Glutamatergic neuron (in vitro differentiated cells): ENCODE results near the gene EXOC4. TPM values are rescaled to one million over a fixed set of nuclear protein-coding genes. Genes with fewer than 3 reads are reported as not detected.

Source experiments
- DNase-seq: peaks from one replicate; pipeline ENCODE4 v3.0.0; 2022
- H3K27ac Mint-ChIP-seq: one replicate; pipeline ENCODE4 v1.8.0; 2020; ENCODE audit warnings: mild to moderate bottlenecking, mixed read lengths, inconsistent platforms; ENCODE audit not compliant: unreplicated experiment
- H3K27me3 Mint-ChIP-seq: one replicate; pipeline ENCODE4 v1.8.0; 2020; ENCODE audit warnings: mild to moderate bottlenecking, moderate library complexity, mixed read lengths, inconsistent platforms; ENCODE audit not compliant: unreplicated experiment
- H3K36me3 Mint-ChIP-seq: one replicate; pipeline ENCODE4 v1.8.0; 2020; ENCODE audit warnings: mild to moderate bottlenecking, mixed read lengths, inconsistent platforms; ENCODE audit not compliant: unreplicated experiment
- H3K4me1 Mint-ChIP-seq: one replicate; pipeline ENCODE4 v1.8.0; 2020; ENCODE audit warnings: mild to moderate bottlenecking, low read depth, mixed read lengths, inconsistent platforms; ENCODE audit not compliant: unreplicated experiment
- H3K4me3 Mint-ChIP-seq: one replicate; pipeline ENCODE4 v1.8.0; 2020; ENCODE audit warnings: mild to moderate bottlenecking, mixed read lengths, inconsistent platforms; ENCODE audit not compliant: unreplicated experiment
- H3K9me3 Mint-ChIP-seq: one replicate; pipeline ENCODE4 v1.8.0; 2020; ENCODE audit warnings: mild to moderate bottlenecking, moderate library complexity, mixed read lengths, inconsistent platforms; ENCODE audit not compliant: unreplicated experiment
- total RNA-seq: library from RNA; stranded (reverse); fragmentation: NEBNext Ultra II Directional; extraction: Animal tissue kit (Norgen Biotek cat#: 25700); gene quantifications from one replicate; pipeline ENCODE4 v1.2.1, GENCODE V29; 2021; ENCODE audit not compliant: unreplicated experiment
- TF ChIP-seq, protein P1 (sequence below): fragments of 200-600 bp; sonication (generic); IDR thresholded peaks from one replicate; pipeline ENCODE4 v1.5.0; 2021; ENCODE audit not compliant: partially characterized antibody, unreplicated experiment

The EXOC4 gene
- total RNA-seq, 1 donor from 2014 or later = 73.8 TPM

DNA sequence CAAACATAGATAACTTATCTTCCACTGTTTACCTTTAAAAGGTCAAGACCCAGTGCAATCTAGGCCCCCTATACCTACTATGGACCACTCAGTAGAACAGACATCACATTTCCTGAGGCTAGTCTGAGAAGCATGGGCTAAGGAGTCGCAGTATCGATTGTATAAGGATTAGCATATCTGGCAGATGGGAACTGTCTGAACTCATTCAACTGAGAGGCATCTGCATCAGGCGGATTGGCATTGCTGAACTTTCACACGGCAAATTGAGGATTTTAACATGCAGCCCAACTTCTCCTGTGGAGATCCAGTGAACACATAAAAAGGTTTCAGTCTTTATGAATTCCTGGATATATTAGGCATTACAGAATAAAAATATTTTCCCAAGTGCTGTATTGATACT lies 785.1 kb downstream of the EXOC4 start:
- H3K9me3 Mint-ChIP-seq = peaks cover 3% of the 10 kb centered on the region
- H3K4me1 Mint-ChIP-seq = peaks cover 7% of the 10 kb centered on the region
- no peaks in the 10 kb centered on the region for H3K27me3 Mint-ChIP-seq
- H3K4me3 Mint-ChIP-seq = no peak overlapping the region
- no peaks in the 10 kb centered on the region for H3K36me3 Mint-ChIP-seq
- TF ChIP-seq, protein P1, sequence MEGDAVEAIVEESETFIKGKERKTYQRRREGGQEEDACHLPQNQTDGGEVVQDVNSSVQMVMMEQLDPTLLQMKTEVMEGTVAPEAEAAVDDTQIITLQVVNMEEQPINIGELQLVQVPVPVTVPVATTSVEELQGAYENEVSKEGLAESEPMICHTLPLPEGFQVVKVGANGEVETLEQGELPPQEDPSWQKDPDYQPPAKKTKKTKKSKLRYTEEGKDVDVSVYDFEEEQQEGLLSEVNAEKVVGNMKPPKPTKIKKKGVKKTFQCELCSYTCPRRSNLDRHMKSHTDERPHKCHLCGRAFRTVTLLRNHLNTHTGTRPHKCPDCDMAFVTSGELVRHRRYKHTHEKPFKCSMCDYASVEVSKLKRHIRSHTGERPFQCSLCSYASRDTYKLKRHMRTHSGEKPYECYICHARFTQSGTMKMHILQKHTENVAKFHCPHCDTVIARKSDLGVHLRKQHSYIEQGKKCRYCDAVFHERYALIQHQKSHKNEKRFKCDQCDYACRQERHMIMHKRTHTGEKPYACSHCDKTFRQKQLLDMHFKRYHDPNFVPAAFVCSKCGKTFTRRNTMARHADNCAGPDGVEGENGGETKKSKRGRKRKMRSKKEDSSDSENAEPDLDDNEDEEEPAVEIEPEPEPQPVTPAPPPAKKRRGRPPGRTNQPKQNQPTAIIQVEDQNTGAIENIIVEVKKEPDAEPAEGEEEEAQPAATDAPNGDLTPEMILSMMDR = no peak
- H3K27ac Mint-ChIP-seq = no peak overlapping the region
- no peak for DNase-seq

DNA sequence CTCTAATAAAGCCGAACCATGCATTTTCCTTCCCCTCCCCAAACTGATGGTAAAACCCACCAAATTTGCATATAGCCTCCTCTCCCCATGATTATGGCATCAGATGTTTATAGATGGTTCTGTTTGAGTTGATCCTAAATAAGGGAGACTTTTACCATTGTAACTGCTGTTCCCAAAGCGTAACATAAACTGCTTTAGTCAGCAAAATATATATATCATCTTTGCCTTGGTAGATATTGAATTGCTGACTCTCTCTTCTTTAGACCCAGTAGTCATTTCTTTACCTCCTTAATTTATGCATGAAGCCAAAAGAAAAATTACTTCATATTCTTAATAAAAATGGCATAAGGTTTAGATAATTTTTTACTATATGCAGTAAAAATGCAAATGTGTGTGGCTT lies 788.1 kb downstream of the EXOC4 start:
- no peaks in the 10 kb centered on the region for H3K9me3 Mint-ChIP-seq
- H3K36me3 Mint-ChIP-seq = no peaks in the 10 kb centered on the region
- no peak for DNase-seq
- no peak overlapping the region for H3K27ac Mint-ChIP-seq
- H3K27me3 Mint-ChIP-seq = no peaks in the 10 kb centered on the region
- H3K4me1 Mint-ChIP-seq = peaks cover 7% of the 10 kb centered on the region
- no peak overlapping the region for H3K4me3 Mint-ChIP-seq
- TF ChIP-seq, protein P1 = no peak

DNA sequence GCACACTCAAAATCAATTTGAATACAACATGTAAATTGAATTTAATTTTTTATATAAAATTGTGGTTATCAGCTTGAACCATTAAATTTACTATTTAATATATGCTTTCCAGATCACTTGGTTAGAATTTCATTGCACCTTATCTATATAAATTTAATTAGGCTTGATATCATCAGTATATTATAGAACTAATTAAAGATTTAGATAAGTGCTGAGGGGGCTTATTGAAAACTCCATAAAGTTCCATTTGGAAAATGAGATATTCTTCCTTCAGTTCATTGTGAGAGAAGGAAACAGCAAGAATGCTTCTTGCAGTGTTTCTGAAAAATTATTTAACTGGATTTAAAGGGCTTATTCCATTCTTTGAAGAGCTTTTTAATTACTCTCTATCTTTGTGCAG lies 788.6 kb downstream of the EXOC4 start:
- Mint-ChIP-seq H3K36me3 (no peaks in the 10 kb centered on the region), H3K9me3 (no peaks in the 10 kb centered on the region), H3K4me1 (peaks cover 7% of the 10 kb centered on the region), H3K27ac (no peak overlapping the region), H3K4me3 (no peak overlapping the region), H3K27me3 (no peaks in the 10 kb centered on the region)
- no peak for DNase-seq
- TF ChIP-seq, protein P1 = no peak

DNA sequence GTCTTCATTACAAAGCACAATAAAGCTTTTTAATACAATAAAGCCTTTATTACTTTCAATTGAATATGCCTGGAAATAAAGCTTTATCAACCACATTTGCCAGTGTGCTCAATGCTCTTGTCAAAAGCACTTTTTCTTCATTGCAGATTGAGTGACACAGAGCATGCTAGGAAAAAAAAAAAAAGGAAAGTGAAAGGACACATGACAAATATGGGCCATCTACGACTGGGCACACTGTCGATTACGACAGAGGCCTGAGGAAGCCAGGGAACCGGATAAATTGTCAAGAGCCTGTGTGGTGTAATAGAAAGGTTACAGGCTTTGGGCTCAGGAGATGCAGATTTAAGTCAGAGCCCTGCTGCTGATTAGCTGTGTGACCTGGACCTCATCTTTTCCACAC lies 789.4 kb downstream of the EXOC4 start:
- Mint-ChIP-seq H3K4me1 (peaks cover 7% of the 10 kb centered on the region), H3K36me3 (peaks cover under 1% of the 10 kb centered on the region), H3K27me3 (no peaks in the 10 kb centered on the region), H3K27ac (no peak overlapping the region), H3K4me3 (no peak overlapping the region), H3K9me3 (no peaks in the 10 kb centered on the region)
- TF ChIP-seq, protein P1 = no peak
- no peak for DNase-seq

DNA sequence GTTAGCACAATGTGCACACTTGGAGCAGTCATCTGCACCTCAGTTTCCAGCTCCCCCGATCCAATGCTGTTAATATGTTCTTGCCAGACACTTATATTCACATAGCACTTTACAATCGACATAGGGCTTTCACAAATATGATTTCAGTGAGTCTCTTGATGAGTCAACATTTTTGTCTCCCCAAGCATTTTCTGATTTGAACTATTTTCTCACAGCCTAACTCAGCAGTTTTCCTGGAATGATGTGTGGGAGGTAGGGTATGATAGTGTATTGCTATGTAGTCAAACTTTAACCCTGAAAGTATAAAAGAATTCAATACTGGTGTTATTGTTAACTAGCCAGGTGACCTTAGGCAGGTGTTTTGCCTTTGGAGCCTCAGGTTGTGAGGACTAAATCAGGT lies 791.8 kb downstream of the EXOC4 start:
- TF ChIP-seq, protein P1 = no peak
- H3K27ac Mint-ChIP-seq = no peak overlapping the region

More for the DNA sequence above, 791.8 kb downstream of the EXOC4 start:
- DNase-seq = no peak
- H3K4me3 Mint-ChIP-seq = no peak overlapping the region
- H3K27me3 Mint-ChIP-seq = no peaks in the 10 kb centered on the region
- H3K4me1 Mint-ChIP-seq = no peaks in the 10 kb centered on the region
- no peaks in the 10 kb centered on the region for H3K9me3 Mint-ChIP-seq
- peaks cover 8% of the 10 kb centered on the region for H3K36me3 Mint-ChIP-seq
